ENCODE measurements around the gene GPC6.

GPC6 gene

DNA sequence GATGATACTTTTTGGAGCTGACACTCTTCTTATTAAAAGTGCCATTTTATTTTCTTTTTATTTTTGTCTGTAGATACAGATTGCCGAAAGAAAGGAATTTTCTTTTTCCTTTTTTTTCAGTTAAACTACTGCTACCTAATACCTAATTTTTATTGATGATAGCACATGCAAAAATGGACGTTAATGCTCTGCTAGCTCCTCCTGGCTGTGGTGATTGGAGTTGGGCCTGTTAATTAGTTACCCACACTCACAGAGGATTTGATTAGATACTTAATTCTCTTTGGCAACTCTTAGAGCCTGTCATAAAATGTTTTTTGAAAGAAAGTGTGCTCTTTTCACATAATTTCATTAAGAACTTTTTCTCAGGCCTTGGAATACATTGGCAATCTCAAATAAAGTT is 886.1 kb downstream of the GPC6 start:
- DNase-seq (ENCODE audit: low read depth in 2 of 2), result no peak

DNA sequence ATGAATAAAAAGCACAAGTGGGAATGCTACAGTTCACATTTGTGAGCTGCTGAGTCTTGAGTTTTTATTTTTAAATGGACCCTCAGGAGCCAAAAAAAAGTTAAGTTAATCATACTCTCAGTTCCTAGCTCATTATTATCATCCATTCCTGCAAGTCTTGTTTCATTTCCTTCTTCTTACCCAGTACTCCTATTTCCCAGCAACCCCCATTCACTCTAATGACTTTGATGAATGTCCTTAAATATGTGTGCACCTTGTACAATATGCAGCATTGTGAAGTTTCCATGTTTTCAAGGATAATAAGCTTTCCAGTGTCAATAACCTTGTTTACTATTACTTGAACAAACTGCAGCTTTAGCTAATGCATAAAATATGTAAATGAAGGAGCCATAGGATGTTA is 886.6 kb downstream of the GPC6 start:
- no peak for DNase-seq (ENCODE audit: low read depth in 2 of 2)

DNA sequence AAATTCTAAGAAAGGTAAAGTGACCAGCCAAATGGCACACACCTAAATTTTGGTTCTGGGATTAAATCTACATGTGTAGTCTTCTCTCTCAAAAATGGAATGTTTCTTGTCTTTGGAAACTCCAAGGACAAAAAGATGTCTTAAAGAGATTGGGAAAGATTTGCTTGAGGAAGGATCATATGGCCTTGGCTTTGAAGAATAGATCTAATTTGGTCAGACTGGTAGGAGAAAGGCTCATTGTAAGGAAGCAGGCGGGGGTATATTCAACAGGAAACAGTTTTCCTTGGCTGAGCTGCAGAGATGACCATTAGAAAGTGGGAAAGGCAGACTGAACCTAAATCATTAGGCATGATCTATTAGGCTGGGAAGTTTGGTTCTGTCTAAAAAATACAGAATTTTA is 887.6 kb downstream of the GPC6 start:
- DNase-seq (ENCODE audit: low read depth in 2 of 2), result no peak

GRCh38 chr13:94115054-94115453 is 888.4 kb downstream of the GPC6 start:
- no peak for DNase-seq (ENCODE audit: low read depth in 2 of 2)

- no peak for DNase-seq (ENCODE audit: low read depth in 2 of 2)
Measured at GRCh38 chr13:94119360-94119936, 892.8 kb downstream of the GPC6 start.

- DNase-seq (ENCODE audit: low read depth in 2 of 2), result no peak
Measured at GRCh38 chr13:94120878-94121277, 894.3 kb downstream of the GPC6 start.

DNA sequence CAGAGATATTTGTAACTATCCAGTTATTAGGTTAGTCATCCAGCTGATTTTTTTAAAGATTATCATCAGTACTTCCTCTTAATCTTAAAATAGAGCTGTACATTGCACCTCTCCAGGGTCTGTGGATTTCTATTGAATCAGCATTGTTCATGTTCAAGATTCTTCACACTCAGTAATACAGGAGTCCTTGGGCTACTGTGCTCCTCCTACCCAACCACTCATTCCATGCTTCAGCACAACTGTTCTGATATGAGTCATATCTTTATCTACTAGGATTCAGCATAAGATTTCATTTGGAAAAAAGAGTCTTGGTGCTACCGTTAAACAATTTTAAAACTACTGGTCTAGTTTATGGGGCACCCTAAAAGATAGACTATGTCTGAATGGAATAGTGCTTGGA is 895.1 kb downstream of the GPC6 start:
- no peak for DNase-seq (ENCODE audit: low read depth in 2 of 2)

GRCh38 chr13:94122300-94122915 is 895.8 kb downstream of the GPC6 start:
- no peak for DNase-seq (ENCODE audit: low read depth in 2 of 2)

GRCh38 chr13:94123557-94123956 is 897.0 kb downstream of the GPC6 start:
- DNase-seq (ENCODE audit: low read depth in 2 of 2), result no peak

- no peak for DNase-seq (ENCODE audit: low read depth in 2 of 2)
Measured at GRCh38 chr13:94128430-94128829, 901.8 kb downstream of the GPC6 start.

DNA sequence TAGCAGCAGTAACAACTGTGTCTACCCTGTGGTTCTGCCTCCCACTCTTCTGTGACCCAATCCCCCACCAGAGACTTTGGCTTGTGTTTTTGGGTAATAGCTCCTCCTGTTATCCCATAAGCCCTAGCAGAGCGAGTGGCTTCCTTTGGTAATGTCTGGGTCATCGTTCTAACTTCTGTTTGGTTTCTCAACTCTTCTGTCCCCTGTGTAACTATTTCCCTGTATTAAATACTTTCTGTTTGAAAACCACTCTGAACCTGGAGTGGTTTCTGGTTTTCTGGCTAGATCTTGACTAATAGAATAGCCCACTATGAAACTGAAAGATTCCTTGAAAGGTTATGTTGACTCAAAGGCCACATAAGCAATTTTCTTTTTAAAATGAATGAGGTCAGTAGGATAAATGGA is 902.9 kb downstream of the GPC6 start:
- DNase-seq (ENCODE audit: low read depth in 2 of 2), result no peak

DNA sequence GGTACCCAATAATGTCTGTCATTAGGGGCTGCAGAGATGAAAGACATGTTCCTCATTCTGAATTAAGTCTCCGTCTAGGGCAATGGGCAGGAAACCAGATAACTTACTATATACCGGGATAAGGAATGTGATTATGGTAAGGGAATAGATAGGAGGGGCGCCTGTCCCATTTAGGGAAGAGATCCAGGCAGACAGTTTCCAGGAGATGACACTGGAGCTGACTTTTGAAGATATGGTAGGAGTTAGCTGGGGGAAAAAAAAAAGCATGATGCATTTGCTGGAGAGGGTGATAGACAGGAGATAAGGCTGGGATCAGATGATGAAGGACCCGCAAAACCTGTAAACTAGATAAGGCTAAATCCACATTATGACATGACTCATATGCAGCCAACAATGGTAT is 912.2 kb downstream of the GPC6 start:
- DNase-seq (ENCODE audit: low read depth in 2 of 2), result no peak

GRCh38 chr13:94139393-94139995 is 912.9 kb downstream of the GPC6 start:
- DNase-seq (ENCODE audit: low read depth in 2 of 2), result no peak

GRCh38 chr13:94140027-94140426 is 913.4 kb downstream of the GPC6 start:
- no peak for DNase-seq (ENCODE audit: low read depth in 2 of 2)

GRCh38 chr13:94140511-94140910 is 913.9 kb downstream of the GPC6 start:
- no peak for DNase-seq (ENCODE audit: low read depth in 2 of 2)

DNA sequence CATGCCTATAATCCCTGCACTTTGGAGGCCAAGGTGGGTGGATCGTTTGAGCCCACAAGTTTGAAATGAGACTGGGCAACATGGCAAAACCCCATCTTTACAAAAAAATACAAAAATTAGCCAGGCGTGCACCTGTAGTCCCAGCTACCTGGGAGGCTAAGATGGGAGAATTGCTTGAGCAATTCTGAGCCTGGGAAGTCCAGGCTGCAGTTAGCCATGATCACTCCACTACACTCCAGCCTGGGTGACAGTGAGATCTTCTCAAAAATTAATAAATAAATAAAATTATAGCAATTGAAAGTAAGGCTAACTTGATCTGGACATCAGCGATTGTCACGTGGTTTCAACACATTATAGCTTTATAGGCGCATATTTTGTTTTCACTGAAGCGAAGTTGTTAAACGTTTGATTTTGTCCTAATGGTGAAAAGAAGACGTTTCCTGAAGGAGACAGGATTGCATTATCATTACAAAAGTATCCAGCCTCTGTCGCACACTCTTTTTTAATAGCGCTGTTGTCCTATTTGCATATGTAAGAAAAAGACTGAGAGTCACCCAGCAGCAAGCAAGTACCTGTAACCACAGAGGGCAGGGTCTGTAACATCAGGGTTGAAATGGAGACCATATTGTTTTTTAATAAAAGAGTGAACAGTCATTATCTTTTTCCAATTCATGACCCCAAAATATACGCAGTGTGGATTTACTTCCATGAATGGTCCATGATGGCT is 917.2 kb downstream of the GPC6 start:
- no peak for DNase-seq (ENCODE audit: low read depth in 2 of 2)

- no peak for DNase-seq (ENCODE audit: low read depth in 2 of 2)
Measured at GRCh38 chr13:94145966-94146365, 919.4 kb downstream of the GPC6 start.

DNA sequence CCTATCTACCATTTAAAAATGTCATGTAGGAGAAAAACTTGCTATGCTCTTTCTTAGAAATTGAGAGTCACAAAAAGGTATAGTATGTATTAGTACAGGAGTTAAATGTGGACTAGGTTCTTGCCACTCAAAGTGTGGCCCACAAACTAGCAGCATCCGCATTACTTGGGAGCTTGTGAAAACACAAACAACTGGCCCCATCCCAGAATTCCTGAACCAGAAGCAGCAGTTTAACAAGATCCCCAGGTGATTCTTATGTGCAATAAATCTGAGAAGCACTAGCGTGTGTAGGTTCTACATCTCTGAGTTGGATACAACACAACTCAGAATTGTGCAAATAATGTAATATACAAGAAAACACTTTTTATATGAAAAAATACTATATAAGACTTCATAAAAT is 927.0 kb downstream of the GPC6 start:
- DNase-seq (ENCODE audit: low read depth in 2 of 2), result no peak

GRCh38 chr13:94154367-94154766 is 927.8 kb downstream of the GPC6 start:
- DNase-seq (ENCODE audit: low read depth in 2 of 2), result no peak

- no peak for DNase-seq (ENCODE audit: low read depth in 2 of 2)
Measured at GRCh38 chr13:94157705-94158218, 931.2 kb downstream of the GPC6 start.

DNA sequence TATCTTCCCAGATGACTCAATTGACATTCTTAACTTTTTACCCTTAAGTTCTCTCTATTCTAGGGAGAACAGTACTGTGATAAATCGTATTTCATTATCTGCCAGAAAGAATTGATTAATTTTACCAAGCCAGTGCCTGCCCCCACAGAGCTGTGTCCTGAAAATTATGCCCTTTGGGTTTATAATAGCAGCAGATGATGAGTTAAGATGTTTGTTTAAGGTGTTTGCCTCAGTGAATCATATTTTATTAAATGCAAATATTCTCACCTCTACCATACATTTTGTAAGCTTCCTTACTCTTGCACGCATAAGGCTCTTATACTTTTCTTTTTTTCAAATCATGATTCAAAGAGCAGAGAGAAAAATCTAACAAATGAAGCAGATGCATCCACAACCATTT is 934.3 kb downstream of the GPC6 start:
- no peak for DNase-seq (ENCODE audit: low read depth in 2 of 2)

GRCh38 chr13:94162289-94162688 is 935.7 kb downstream of the GPC6 start:
- no peak for DNase-seq (ENCODE audit: low read depth in 2 of 2)

DNA sequence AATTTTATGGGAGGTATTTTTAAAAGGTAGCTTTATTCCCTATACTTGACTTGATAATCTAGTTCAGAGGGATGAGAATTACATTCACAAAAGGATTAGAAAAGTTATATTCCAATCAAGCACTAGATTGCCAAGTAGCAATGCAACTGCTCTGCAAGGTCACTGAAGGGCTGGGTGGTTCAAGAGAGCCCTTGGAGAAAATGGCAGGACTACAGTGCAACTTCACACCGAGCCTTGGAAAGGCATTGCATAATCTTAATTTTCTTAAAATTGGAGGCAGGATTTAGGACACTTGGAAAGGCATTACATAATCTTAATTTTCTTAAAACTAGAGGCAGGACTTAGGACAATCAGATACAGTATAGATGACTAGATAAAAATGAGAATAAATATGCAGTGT is 936.9 kb downstream of the GPC6 start:
- DNase-seq (ENCODE audit: low read depth in 2 of 2), result no peak
